Right lobe of liver (tissue), 6 donors: ENCODE measurements around the gene ACE. TPM values are rescaled to one million over a fixed set of nuclear protein-coding genes. Genes with fewer than 3 reads are reported as not detected.

Experiments
- ATAC-seq, 4 donors: fragments of 200-7000 bp; cut with Tn5 transposase; one replicate each; pipeline ENCODE4 v1.9.1; 2020; ENCODE audit warnings: mild to moderate bottlenecking in 4 of 4, moderate library complexity in 4 of 4
- DNase-seq, 3 donors: peaks; one replicate each; pipeline ENCODE4 v3.0.0-alpha.2; 2020
- H3K27ac ChIP-seq, 3 donors: fragments of 200-600 bp; one replicate each; pipeline ENCODE4 v1.8.0; 2022
- H3K27me3 ChIP-seq, 2 donors: fragments of 200-600 bp; one replicate each; pipeline ENCODE4 v1.8.0; 2022
- H3K36me3 ChIP-seq, 4 donors: fragments of 200-600 bp; sonication (generic) in 1 of 4; one replicate each; pipeline versions ENCODE4 v1.5.1 to v1.8.0; 2017 to 2022; ENCODE audit warnings: control low read depth in 1 of 4
- H3K4me1 ChIP-seq, 4 donors: fragments of 200-600 bp; sonication (generic) in 1 of 4; one replicate each; pipeline versions ENCODE4 v1.5.1 to v1.8.0; 2017 to 2022; ENCODE audit warnings: control low read depth in 1 of 4
- H3K4me3 ChIP-seq, 3 donors: fragments of 200-600 bp; one replicate each; pipeline ENCODE4 v1.8.0; 2022
- H3K9me3 ChIP-seq, 4 donors: fragments of 200-600 bp; sonication (generic) in 1 of 4; one replicate each; pipeline versions ENCODE4 v1.5.1 to v1.8.0; 2017 to 2022; ENCODE audit warnings: control low read depth in 1 of 4
- POLR2A ChIP-seq: fragments of 450-650 bp; IDR thresholded peaks from one replicate; pipeline ENCODE4 v1.6.1; 2017; ENCODE audit warnings: antibody characterized with exemption, mild to moderate bottlenecking
- WGBS: methylation state at CpG from one replicate; pipeline ENCODE4 v1.1.6; 2018; ENCODE audit warnings: low coverage, low lambda C conversion rate; ENCODE audit not compliant: insufficient coverage; ENCODE audit errors: missing lambda C conversion rate; 5-methylcytosine and 5-hydroxymethylcytosine counted together
- intact Hi-C, 2 donors: fragments of 100-400 bp; cut with DNase I; formaldehyde crosslinking; loops; one replicate each; pipeline versions ENCODE4 v1.11.2 to v1.14.1; 2022
- total RNA-seq, 6 experiments: library from RNA; depleted of rRNA in 2 of 6; stranded (reverse); fragments of >200 nt in 2 of 6; fragmentation: NEBNext Ultra II Directional in 3 of 6; extraction: Animal tissue kit (Norgen Biotek cat#: 25700) in 3 of 6; gene quantifications; one replicate each; pipeline versions ENCODE4 v1.1.0 to v1.2.4, GENCODE V29; 2016 to 2023
- TF ChIP-seq, protein P1 (sequence below), 4 donors: fragments of 200-600 bp in 3 of 4; fragments of 450-650 bp in 1 of 4; IDR thresholded peaks; one replicate each; pipeline versions ENCODE4 v1.5.1 to v1.8.0; 2016 to 2022; ENCODE audit warnings: antibody characterized with exemption in 4 of 4, mild to moderate bottlenecking in 2 of 4
- donor health status: DM: no; HTN: yes; CAD: no.
- donor health status: DM: no; HTN: no; CAD: no.
- donor health status: DM: no; HTN: no; CAD: no.
- donor health status: DM: no; HTN: yes; CAD: no.
- donor health status: DM: no; HTN: yes; CAD: no.

Gene ACE
- total RNA-seq, 6 experiments from 2014 or later: 0.75 to 9.4 (median 5.1) TPM

DNA sequence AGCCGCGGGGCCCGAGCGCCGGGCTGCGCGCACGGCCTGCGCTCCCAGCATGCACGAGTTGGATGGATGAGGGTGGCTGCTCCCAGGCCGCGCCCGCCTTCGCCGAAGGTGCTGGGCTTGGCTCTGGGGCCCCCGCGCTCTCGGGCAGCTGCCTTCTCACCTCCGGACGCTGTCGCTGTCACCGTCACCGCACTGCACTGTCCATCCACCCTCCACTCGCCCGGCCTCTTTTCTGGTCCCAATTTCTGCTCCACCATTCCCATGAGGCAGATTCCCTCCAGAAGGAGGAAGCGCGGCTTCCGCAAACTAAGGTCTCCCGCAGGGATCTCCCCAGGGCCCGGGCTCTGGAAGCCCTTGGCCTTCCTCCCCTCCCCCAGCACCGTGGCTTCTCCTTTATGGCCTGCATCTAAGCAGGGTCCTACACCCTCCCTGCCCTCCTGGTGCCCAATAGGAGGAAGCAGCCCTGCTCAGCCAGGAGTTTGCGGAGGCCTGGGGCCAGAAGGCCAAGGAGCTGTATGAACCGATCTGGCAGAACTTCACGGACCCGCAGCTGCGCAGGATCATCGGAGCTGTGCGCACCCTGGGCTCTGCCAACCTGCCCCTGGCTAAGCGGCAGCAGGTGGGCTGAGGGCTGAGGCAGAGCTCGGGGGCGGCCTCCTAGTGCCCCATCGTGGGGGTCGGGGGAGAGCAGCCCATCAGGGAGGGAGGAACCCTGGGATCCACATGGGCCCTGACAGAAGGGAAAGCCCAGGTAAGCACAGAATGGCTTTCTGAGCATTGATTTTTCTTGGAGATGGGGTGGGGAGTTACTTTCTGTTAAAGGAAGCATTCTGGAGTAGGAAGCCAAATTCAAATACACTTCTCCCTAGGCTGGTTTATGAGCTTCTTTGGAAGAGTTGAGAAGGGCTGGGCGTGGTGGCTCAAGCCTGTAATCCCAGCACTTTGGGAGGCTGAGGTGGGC is 899 bp downstream of the ACE start:
- DNase-seq: peak in 1 of 3 donors; percentile 45

DNA sequence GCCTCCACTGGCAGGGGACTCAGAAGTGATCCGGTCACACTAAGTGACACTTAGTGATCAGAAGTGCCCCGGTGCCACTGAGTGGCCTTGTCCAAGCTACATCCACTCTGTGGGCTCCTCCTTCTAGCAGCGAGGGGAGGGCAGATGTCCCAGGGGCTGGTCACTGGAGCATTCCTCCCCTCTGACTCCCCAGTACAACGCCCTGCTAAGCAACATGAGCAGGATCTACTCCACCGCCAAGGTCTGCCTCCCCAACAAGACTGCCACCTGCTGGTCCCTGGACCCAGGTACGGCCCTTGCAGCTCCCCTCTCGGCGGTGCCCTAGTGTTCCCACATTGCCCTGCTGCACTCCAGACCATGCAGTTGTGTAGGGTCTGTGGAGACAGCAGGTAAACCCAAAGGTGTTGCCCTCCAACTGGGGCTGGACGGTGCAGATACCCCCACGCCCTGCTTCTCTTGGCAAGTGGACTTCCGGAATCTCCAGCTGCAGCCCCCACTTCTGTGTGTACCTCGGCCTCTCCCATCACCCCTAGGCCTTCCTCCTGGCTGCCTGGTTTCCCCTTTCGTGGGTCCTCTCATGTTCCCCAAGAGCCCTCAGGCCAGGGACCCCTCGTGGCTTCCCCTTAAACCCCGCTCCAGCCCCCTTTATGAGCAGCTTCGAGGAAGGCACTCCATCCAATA is 2.1 kb downstream of the ACE start:
- 6% methylated on average over 2 of the region's 16 CpGs for WGBS
- intact Hi-C loops: loop anchor here (2.0 to 5.0 kb wide), 2 partner anchors 52 kb away; no protein-coding TSS in a partner anchor
- no peak overlapping the region for H3K27ac ChIP-seq

More for the DNA sequence above, 899 bp downstream of the ACE start:
- Histone ChIP-seq H3K27ac (no peak overlapping the region), H3K4me1 (peaks cover 0 to 10% (median 0%) of the 10 kb centered on the region in 4 donors), H3K4me3 (peak overlapping the region in 2 of 3 donors; percentile 20 to 57), H3K27me3 (peaks cover 0 to 7% of the 10 kb centered on the region in 2 donors), H3K36me3 (no peaks in the 10 kb centered on the region), H3K9me3 (no peaks in the 10 kb centered on the region)
- WGBS: 8% methylated on average over 12 of the region's 44 CpGs
- TF ChIP-seq, protein P1, sequence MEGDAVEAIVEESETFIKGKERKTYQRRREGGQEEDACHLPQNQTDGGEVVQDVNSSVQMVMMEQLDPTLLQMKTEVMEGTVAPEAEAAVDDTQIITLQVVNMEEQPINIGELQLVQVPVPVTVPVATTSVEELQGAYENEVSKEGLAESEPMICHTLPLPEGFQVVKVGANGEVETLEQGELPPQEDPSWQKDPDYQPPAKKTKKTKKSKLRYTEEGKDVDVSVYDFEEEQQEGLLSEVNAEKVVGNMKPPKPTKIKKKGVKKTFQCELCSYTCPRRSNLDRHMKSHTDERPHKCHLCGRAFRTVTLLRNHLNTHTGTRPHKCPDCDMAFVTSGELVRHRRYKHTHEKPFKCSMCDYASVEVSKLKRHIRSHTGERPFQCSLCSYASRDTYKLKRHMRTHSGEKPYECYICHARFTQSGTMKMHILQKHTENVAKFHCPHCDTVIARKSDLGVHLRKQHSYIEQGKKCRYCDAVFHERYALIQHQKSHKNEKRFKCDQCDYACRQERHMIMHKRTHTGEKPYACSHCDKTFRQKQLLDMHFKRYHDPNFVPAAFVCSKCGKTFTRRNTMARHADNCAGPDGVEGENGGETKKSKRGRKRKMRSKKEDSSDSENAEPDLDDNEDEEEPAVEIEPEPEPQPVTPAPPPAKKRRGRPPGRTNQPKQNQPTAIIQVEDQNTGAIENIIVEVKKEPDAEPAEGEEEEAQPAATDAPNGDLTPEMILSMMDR (IDR thresholded peaks at IDR 0.05): no peak
- TF ChIP-seq POLR2A: no peak
- intact Hi-C loops: loop anchor here (2.0 to 5.0 kb wide), 2 partner anchors 50 to 51 kb away; no protein-coding TSS in a partner anchor
- ATAC-seq: peak in 1 of 4 donors; percentile 5

DNA sequence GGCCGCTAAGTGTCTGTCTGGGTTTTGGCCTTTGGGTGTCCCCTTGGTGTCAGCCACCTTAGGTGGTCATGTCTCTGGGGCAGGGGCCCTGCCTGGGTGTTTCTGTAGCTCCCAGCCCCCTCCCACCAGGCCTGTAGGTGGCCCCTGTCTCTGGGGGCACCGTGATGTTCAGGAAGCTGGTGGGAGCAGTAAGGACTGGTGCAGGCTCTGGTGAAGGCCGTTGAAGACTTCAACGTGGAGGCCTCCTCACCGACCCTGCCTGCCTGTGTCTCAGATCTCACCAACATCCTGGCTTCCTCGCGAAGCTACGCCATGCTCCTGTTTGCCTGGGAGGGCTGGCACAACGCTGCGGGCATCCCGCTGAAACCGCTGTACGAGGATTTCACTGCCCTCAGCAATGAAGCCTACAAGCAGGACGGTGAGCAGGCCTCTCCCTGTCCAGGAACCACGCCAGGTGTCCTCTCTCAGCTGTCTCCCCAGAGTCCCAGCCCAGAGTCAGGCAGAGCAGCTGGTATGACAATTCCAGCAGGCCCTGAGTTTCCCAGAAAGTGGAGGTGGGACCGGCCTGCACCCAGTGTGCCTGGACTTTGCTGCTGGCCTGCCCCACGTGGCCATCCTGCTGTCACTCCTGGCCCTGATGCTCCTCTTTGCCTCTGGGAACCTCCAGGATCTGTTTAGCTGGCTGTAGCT is 2.8 kb downstream of the ACE start:
- WGBS: no CpG with 5 or more reads among the region's 17 CpGs

More for the DNA sequence above, 2.1 kb downstream of the ACE start:
- H3K4me1 ChIP-seq: peaks cover 0 to 10% (median 0%) of the 10 kb centered on the region in 4 donors
- no peaks in the 10 kb centered on the region for H3K36me3 ChIP-seq
- H3K9me3 ChIP-seq: no peaks in the 10 kb centered on the region
- H3K4me3 ChIP-seq: no peak overlapping the region
- peaks cover 0 to 7% of the 10 kb centered on the region in 2 donors for H3K27me3 ChIP-seq
- DNase-seq (peak; percentile 83 to 86 (median 83)), ATAC-seq (peak; percentile 81 to 87 (median 84))
- TF ChIP-seq POLR2A: no peak
- TF ChIP-seq, protein P1 (IDR thresholded peaks at IDR 0.05): peak; percentile 72 to 83 (median 82)

More for the DNA sequence above, 2.8 kb downstream of the ACE start:
- no peaks in the 10 kb centered on the region for H3K36me3 ChIP-seq
- no peak overlapping the region for H3K4me3 ChIP-seq
- peaks cover 0 to 10% (median 0%) of the 10 kb centered on the region in 4 donors for H3K4me1 ChIP-seq
- H3K27ac ChIP-seq: no peak overlapping the region
- no peaks in the 10 kb centered on the region for H3K9me3 ChIP-seq
- TF ChIP-seq, protein P1 (IDR thresholded peaks at IDR 0.05): no peak
- no peak for TF ChIP-seq POLR2A
- intact Hi-C loops: loop anchor here (2.0 to 5.0 kb wide), 2 partner anchors 52 to 53 kb away; no protein-coding TSS in a partner anchor
- ATAC-seq: no peak
- peak in 1 of 3 donors; percentile 45 for DNase-seq
- peaks cover 0 to 7% of the 10 kb centered on the region in 2 donors for H3K27me3 ChIP-seq
